GM18858 (cell line): ENCODE measurements around the gene TMC1.
"Not testable (repeated sequence)": the region's sequence is repeated elsewhere in the genome, so short reads cannot be mapped to it uniquely, and the experiment has no call there.

Experiments
- ATAC-seq: cut with Tn5 transposase; IDR thresholded peaks from one replicate; pipeline ENCODE4 v1.9.1; 2021; ENCODE audit not compliant: unreplicated experiment

TMC1 gene

GRCh38 chr9:72812559-72813111, 291.2 kb downstream of the TMC1 start:
- no peak for ATAC-seq

DNA sequence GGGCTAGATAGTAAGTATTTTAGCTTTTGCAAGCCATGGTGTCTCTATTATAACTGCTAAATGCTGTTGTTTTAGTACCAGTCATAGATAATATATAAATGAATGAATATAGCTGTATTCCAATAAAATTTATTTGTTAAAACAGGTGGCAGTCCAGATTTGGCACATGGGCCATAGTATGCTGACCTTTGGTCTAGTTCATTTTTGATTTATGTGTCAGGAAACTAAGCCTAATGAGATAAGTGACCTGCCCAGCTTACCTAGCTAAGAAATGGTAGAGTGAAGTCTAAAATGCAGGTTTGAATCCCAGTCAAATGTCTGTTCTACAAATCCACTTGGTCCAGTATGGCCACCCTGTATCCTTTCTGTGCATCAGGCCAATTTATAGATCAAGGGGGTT, 292.1 kb downstream of the TMC1 start:
- ATAC-seq, result no peak

- ATAC-seq, result no peak
Observed at GRCh38 chr9:72814083-72814597, 292.7 kb downstream of the TMC1 start.

DNA sequence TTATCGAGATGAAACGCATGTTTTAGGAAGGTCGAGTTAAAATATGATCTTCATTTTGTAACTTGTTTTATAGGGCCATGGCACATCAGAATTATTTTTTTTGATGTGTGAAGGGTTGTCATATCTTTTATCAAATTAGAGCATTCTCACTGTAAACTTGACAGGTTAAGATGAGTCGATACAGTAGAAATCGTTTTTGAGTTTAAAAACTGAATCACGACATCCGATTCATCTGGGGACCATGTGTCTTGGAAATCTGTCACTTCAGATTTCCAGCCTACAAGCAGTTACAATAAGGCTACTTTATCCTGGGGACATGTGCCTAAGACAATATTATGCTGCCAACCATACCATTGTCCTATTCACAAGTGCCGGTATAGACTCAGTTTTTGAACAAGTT, 295.3 kb downstream of the TMC1 start:
- no peak for ATAC-seq

DNA sequence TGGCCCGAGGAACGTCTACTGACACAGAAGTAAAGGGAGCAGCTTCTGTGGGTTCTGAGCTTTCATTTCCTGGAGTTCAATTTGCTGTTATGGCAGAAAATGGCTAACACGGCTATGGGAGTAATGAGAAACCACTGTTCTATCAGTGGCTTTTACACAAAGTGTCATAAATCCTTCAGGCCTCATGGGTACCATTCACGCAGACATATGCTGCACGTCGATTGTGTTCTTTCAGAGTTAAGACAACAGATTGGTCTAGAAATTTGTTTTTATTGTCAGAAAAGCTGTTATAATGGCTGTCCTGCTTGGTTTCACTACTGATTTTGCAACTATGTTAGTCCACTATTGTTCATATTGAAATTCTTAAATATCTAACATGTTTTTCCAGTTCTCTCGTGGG, 296.0 kb downstream of the TMC1 start:
- ATAC-seq, result no peak

DNA sequence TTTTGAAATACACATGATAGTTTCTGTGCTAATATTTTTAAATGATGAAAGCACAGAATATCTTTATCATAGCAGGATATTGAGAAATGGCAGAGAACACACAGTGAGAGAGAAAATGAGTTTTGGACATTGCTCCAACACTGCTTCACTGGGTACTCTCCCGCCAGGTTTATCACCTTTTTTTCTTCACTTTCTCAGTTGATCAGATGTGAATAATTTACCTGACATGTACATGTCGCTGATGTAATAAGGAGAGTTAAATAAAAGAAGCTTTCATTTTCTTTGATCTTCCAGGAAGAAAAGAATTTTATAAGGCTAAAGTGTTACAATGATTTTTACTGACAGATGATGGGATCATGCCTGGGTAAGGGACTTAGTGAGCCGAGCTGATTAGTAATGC, 297.0 kb downstream of the TMC1 start:
- no peak for ATAC-seq

DNA sequence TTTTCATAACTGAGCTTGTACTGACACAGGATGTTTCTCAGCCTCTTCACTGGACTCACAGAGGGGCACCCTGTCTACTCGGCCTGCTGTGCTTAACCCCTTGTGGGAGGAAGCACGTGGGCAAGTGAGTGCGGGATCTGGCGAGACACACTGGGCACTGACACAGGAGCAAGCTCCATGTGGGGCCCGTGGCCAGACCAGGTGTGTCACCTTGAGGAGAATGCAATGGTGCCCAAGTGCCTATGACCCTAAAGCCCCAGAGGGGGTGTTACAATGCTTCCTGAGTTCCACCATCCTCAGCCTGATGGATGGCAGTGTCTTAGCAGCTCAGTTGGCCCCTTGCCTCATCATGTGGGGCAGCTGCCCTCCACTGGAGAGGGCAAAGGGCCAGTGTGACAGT, 302.6 kb downstream of the TMC1 start:
- no peak for ATAC-seq

- ATAC-seq, result no peak
Observed at GRCh38 chr9:72826996-72827949, 305.9 kb downstream of the TMC1 start.

- no peak for ATAC-seq
Observed at GRCh38 chr9:72827950-72828731, 306.7 kb downstream of the TMC1 start.

GRCh38 chr9:72834994-72835393, 313.6 kb downstream of the TMC1 start:
- ATAC-seq, result no peak

DNA sequence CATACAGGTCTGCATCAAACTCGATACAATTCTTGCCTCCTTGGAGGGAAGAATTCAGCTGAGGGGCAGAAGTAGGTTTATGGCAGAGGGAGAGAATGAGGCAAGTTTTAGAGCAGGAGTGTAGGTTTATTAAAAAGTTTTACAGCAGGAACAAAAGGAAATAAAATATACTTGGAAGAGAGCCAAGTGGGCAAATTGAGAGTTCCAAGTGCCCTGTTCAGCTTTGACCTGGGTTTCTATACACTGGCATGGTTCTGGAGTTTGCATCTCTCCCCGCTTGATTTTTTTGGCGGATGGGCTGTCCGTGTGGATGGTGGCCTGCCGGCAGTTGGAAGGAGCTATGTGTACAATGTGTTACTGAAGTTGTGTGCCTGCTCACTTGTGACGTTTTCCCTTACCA, 315.4 kb downstream of the TMC1 start:
- ATAC-seq, result no peak

DNA sequence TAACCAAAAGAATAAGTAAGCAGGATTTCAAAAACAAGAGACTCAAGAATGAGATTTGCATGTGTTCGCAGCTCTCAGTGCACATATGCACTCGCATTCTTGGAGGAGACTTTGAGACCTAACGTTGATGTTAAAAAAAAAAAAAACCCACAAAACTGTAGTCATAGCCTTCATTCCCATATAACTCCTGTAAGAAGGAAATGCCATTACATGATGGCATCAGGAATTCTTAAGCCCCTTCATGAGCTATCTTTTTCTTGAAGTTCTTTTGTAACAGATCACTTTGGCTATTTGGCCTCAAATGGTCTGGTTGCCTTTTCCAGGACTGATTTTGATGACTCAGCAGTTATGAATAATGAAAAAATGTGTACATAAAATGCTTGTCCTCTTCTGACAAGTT, 317.7 kb downstream of the TMC1 start:
- ATAC-seq, result no peak

DNA sequence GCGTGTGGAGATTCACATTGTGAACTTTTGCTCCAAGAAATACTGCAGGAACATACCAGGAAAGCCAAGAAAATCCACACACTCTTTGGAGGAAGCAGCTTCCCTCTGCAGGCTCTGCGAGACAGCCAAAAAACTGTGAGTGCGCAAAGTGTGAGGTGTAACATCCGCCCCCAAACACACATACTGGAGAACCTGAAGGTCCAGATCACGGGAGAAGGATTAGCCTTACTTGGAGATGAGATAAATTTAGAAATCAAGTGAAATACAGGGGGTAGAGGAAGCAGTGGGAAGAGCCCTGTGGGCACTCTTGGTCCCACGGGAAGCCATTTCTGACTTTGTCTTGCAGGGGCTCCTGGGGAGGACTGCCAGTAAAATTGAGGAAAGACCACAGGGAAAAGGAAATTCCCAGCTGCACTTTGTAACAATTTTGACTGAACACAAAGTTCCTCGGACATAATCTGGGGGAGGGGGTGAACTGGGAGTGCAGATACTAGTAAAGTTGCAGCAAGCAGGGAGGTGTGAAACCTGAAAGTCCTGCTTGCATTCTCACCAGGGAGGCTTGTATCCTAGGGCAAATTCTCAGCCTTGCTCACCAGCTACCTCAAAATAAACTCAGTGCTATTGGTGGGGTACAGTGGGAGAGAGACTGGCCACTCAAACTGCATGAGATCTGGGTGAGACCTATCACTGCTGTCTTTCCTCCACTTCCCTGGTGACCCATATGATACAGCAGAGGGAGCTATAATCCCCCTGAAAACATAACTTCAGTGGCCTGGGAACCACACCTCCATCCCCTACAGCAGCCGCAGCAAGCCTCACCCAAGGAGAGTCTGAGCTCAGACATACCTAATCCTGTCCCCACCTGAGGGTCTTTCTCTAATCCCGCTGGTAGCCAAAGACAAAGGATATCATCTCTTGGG, 322.4 kb downstream of the TMC1 start:
- no peak for ATAC-seq

GRCh38 chr9:72844440-72844768, 323.0 kb downstream of the TMC1 start:
- ATAC-seq, result no peak

- not testable (repeated sequence) for ATAC-seq
Observed at GRCh38 chr9:72845052-72845451, 323.6 kb downstream of the TMC1 start.

- ATAC-seq, result not testable (repeated sequence)
Observed at GRCh38 chr9:72850209-72850608, 328.8 kb downstream of the TMC1 start.

GRCh38 chr9:72855321-72855720, 333.9 kb downstream of the TMC1 start:
- no peak for ATAC-seq

GRCh38 chr9:72855890-72856523, 334.6 kb downstream of the TMC1 start:
- no peak for ATAC-seq

- ATAC-seq, result no peak
Observed at GRCh38 chr9:72856972-72857623, 335.7 kb downstream of the TMC1 start.

DNA sequence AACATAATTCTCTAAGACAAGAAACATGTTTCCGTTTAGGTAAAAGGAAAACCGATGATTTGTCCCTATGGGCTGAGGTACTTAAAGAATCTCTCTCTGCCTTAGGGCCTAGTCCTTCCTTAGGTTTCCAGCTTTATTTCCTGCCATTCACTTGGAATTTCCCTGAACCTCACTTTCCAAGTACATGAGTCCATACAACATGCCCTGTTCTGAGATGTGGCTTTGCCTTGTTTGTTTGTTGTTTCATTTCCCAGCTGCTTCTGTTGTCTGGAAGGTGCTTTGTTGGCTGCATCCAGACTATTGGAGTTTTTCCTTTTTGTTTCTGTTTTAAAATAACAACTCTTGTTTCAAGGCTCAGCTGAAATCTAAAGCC, 336.2 kb downstream of the TMC1 start:
- no peak for ATAC-seq
